Heart right ventricle (tissue), 16 donors: ENCODE measurements around the gene FARP1. TPM values are rescaled to one million over a fixed set of nuclear protein-coding genes. Genes with fewer than 3 reads are reported as not detected.

ENCODE experiments used
- ATAC-seq, 8 donors: fragments of 200-7000 bp; cut with Tn5 transposase; one replicate each; pipeline ENCODE4 v1.9.1; 2020; ENCODE audit warnings: mild to moderate bottlenecking in 8 of 8, moderate library complexity in 8 of 8, moderate number of reproducible peaks in 1 of 8
- DNase-seq, 2 donors: peaks; one replicate each; pipeline ENCODE4 v3.0.0-alpha.2; 2020
- H3K27ac ChIP-seq, 10 donors: fragments of 200-600 bp; sonication (generic) in 2 of 10; one replicate each; pipeline versions ENCODE4 v1.5.0 to v1.8.0; 2020 to 2022; ENCODE audit warnings: mild to moderate bottlenecking in 3 of 10
- H3K27me3 ChIP-seq, 7 donors: fragments of 200-600 bp; one replicate each; pipeline ENCODE4 v1.8.0; 2021 to 2022; ENCODE audit warnings: mild to moderate bottlenecking in 2 of 7
- H3K36me3 ChIP-seq, 9 donors: fragments of 200-600 bp; sonication (generic) in 1 of 9; one replicate each; pipeline versions ENCODE4 v1.5.0 to v1.8.0; 2020 to 2022; ENCODE audit warnings: mild to moderate bottlenecking in 2 of 9
- H3K4me1 ChIP-seq, 9 donors: fragments of 200-600 bp; sonication (generic) in 1 of 9; one replicate each; pipeline versions ENCODE4 v1.5.0 to v1.8.0; 2020 to 2022; ENCODE audit warnings: mild to moderate bottlenecking in 4 of 9
- H3K4me3 ChIP-seq, 10 donors: fragments of 200-600 bp; sonication (generic) in 2 of 10; one replicate each; pipeline versions ENCODE4 v1.5.0 to v1.8.0; 2020 to 2022; ENCODE audit warnings: mild to moderate bottlenecking in 7 of 10, moderate library complexity in 2 of 10
- H3K9me3 ChIP-seq, 11 donors: fragments of 200-600 bp in 10 of 11; sonication (generic) in 2 of 11; one replicate each; pipeline versions ENCODE4 v1.5.0 to v1.8.0; 2013 to 2022; ENCODE audit warnings: mild to moderate bottlenecking in 2 of 11, control low read depth in 1 of 11, moderate library complexity in 1 of 11
- CTCF ChIP-seq, 9 donors: fragments of 200-600 bp; sonication (generic) in 2 of 9; IDR thresholded peaks; one replicate each; pipeline versions ENCODE4 v1.5.0 to v1.8.0; 2021 to 2022; ENCODE audit warnings: antibody characterized with exemption in 9 of 9, mild to moderate bottlenecking in 5 of 9, moderate library complexity in 1 of 9
- WGBS, 2 donors: extraction: QIAGEN DNeasy Blood & Tissue Kit; methylation state at CpG; one replicate each; pipeline ENCODE4 v1.1.7; 2013; ENCODE audit warnings: inconsistent platforms in 1 of 2; 5-methylcytosine and 5-hydroxymethylcytosine counted together
- intact Hi-C, 10 donors: fragments of 100-400 bp; cut with DNase I; formaldehyde crosslinking; loops; one replicate each; pipeline versions ENCODE4 v1.11.1 to v1.14.2; 2022
- polyA plus RNA-seq, 2 donors: library from polyadenylated mRNA; stranded (reverse); fragments of 200-250 nt; gene quantifications; one replicate each; pipeline ENCODE4 v1.2.3, GENCODE V29; 2013
- total RNA-seq, 10 donors: library from RNA; stranded (reverse); fragmentation: NEBNext Ultra II Directional in 3 of 10; extraction: Animal tissue kit (Norgen Biotek cat#: 25700) in 3 of 10; gene quantifications; one replicate each; pipeline versions ENCODE4 v1.2.1 to v1.2.4, GENCODE V29; 2021 to 2023
- donor health status: Arrhythmogenic right ventricular cardiomyopathy.
- donor health status: ischemic (EF 13 %, LVEDD 7.1; RV severe dilation, severe dysfunction).
- donor health status: healthy with polysubstance abuse.
- donor health status: DM: no; HTN: yes; CAD: no.
- donor health status: DM: no; HTN: no; CAD: no.
- donor health status: ischemic (EF 25% LVEDD 6.9; RV normal size, moderate dysfunction).
- donor health status: ischemic (EF 25% LVEDD 5.7; RV mildly dilated, moderate dysfunction).
- donor health status: healthy.
- donor health status: DM: yes; HTN: yes; CAD: no.
- donor health status: Ischemic cardiomyopathy.
- donor health status: ischemic (EF 35%, LVEDD 5.7; RV mildly dilated, moderate dysfunction).
- donor health status: nonischemic (EF 11% LVEDD 7.7; RV severe dilation, severe dysfunction).
- donor health status: DM: yes; HTN: yes; CAD: no.
- donor health status: PGD.
- donor health status: ischemic (EF 29% LVEDD 5.4; RV normal size, mild dysfunction).
- donor health status: nonischemic (EF 23%, LVEDD 6.1; RV moderate dilation, normal function).

The FARP1 gene
- total and polyA plus RNA-seq, 12 donors: 6.9 to 72.9 (median 17.1) TPM

GRCh38 chr13:98370261-98370660 is 227.4 kb downstream of the FARP1 start:
- DNase-seq (no peak), ATAC-seq (peak in 1 of 8 donors; percentile 17)
- 86 to 88% methylated on average over 4 of the region's 4 CpGs for WGBS, 2 donors
- peaks cover 0 to 16% (median 5%) of the 10 kb centered on the region in 9 donors for H3K4me1 ChIP-seq
- H3K36me3 ChIP-seq: peaks cover 0 to 16% (median 0%) of the 10 kb centered on the region in 9 donors
- H3K4me3 ChIP-seq: no peak overlapping the region
- peaks cover 0 to 16% (median 6%) of the 10 kb centered on the region in 11 donors for H3K9me3 ChIP-seq
- intact Hi-C loops: no loop called here
- no peak for TF ChIP-seq CTCF (IDR thresholded peaks at IDR 0.05)
- H3K27me3 ChIP-seq: no peaks in the 10 kb centered on the region
- H3K27ac ChIP-seq: no peak overlapping the region

- ATAC-seq (peak; percentile 38 to 85 (median 71)), DNase-seq (peak; percentile 46 to 47)
- intact Hi-C loops: no loop called here
- H3K27me3 ChIP-seq: no peaks in the 10 kb centered on the region
- H3K9me3 ChIP-seq: peaks cover 0 to 17% (median 6%) of the 10 kb centered on the region in 11 donors
- no peak overlapping the region for H3K4me3 ChIP-seq
- TF ChIP-seq CTCF (IDR thresholded peaks at IDR 0.05): no peak
- 38 to 52% methylated on average over 16 of the region's 16 CpGs for WGBS, 2 donors
- no peak overlapping the region for H3K27ac ChIP-seq
- peaks cover 0 to 16% (median 0%) of the 10 kb centered on the region in 9 donors for H3K36me3 ChIP-seq
- peaks cover 0 to 16% (median 5%) of the 10 kb centered on the region in 9 donors for H3K4me1 ChIP-seq
These were observed 228.1 kb downstream of the FARP1 start for GRCh38 chr13:98370806-98371515.

GRCh38 chr13:98371516-98372023 is 228.7 kb downstream of the FARP1 start:
- Histone ChIP-seq H3K27ac (no peak overlapping the region), H3K4me3 (no peak overlapping the region), H3K27me3 (no peaks in the 10 kb centered on the region), H3K36me3 (peaks cover 0 to 16% (median 0%) of the 10 kb centered on the region in 9 donors), H3K9me3 (peaks cover 0 to 17% (median 6%) of the 10 kb centered on the region in 11 donors), H3K4me1 (peaks cover 0 to 16% (median 5%) of the 10 kb centered on the region in 9 donors)
- DNase-seq: no peak
- TF ChIP-seq CTCF (IDR thresholded peaks at IDR 0.05): no peak
- peak in 5 of 8 donors; percentile 11 to 36 (median 22) for ATAC-seq
- WGBS, 2 donors: 81 to 84% methylated on average over 5 of the region's 5 CpGs
- intact Hi-C loops: no loop called here

GRCh38 chr13:98372876-98373275 is 230.0 kb downstream of the FARP1 start:
- Histone ChIP-seq H3K4me3 (no peak overlapping the region), H3K4me1 (peaks cover 0 to 16% (median 5%) of the 10 kb centered on the region in 9 donors), H3K27me3 (no peaks in the 10 kb centered on the region), H3K36me3 (peaks cover 0 to 13% (median 0%) of the 10 kb centered on the region in 9 donors), H3K9me3 (peaks cover 0 to 17% (median 6%) of the 10 kb centered on the region in 11 donors), H3K27ac (no peak overlapping the region)
- intact Hi-C loops: no loop called here
- DNase-seq (no peak), ATAC-seq (no peak)
- TF ChIP-seq CTCF (IDR thresholded peaks at IDR 0.05): no peak
- 76 to 78% methylated on average over 8 of the region's 8 CpGs for WGBS, 2 donors
